HepG2 (cell line): ENCODE measurements around the gene CLASRP. TPM values are rescaled to one million over a fixed set of nuclear protein-coding genes. Genes with fewer than 3 reads are reported as not detected.
A peak's percentile ranks its signal among the peaks of the same experiment; 100 is the strongest.

ENCODE experiments used
- AKAP8 ChIP-seq: sonication (generic); formaldehyde crosslinking; IDR thresholded peaks from 2 replicates; pipeline ENCODE4 v1.5.1; 2020; ENCODE audit warnings: mild to moderate bottlenecking, missing genetic modification reagents
- AKNA ChIP-seq: sonication (generic); formaldehyde crosslinking; IDR thresholded peaks from 2 replicates; pipeline ENCODE4 v1.4.0; 2020; ENCODE audit warnings: missing genetic modification reagents, borderline replicate concordance
- CBFB ChIP-seq: sonication (generic); formaldehyde crosslinking; IDR thresholded peaks from 2 replicates; pipeline ENCODE4 v1.4.0; 2020; ENCODE audit warnings: missing genetic modification reagents
- CBX2 ChIP-seq, 2 experiments: fragments of 200-600 bp in 1 of 2; sonication (generic); formaldehyde crosslinking in 1 of 2; IDR thresholded peaks; 2 replicates each; pipeline versions ENCODE4 v1.7.0 to v1.8.1; 2018 to 2022; ENCODE audit warnings: low read depth in 2 of 2, low read length in 1 of 2, mild to moderate bottlenecking in 1 of 2, missing genetic modification reagents in 1 of 2
- CEBPB ChIP-seq: IDR thresholded peaks from 2 replicates; pipeline ENCODE4 v1.6.1; 2011; ENCODE audit warnings: low read depth, low read length, improper control_type of control experiment, borderline replicate concordance
- CREM ChIP-seq, 2 experiments: sonication (generic) in 1 of 2; formaldehyde crosslinking in 1 of 2; IDR thresholded peaks; 2 replicates each; pipeline versions ENCODE4 v1.4.0 to v1.6.1; 2016 to 2020; ENCODE audit warnings: antibody characterized with exemption in 1 of 2, mild to moderate bottlenecking in 1 of 2, missing genetic modification reagents in 1 of 2
- GTF3A ChIP-seq: sonication (generic); formaldehyde crosslinking; conservative IDR thresholded peaks from 2 replicates; pipeline ENCODE4 v1.4.0; 2020; ENCODE audit warnings: mild to moderate bottlenecking, missing genetic modification reagents
- HOXA7 ChIP-seq: sonication (generic); formaldehyde crosslinking; IDR thresholded peaks from 2 replicates; pipeline ENCODE4 v1.8.1; 2022; ENCODE audit warnings: mild to moderate bottlenecking, missing genetic modification reagents, moderate library complexity
- HOXD1 ChIP-seq: sonication (generic); formaldehyde crosslinking; IDR thresholded peaks from 2 replicates; pipeline ENCODE4 v1.5.0; 2020; ENCODE audit warnings: missing genetic modification reagents
- KLF12 ChIP-seq: sonication (generic); formaldehyde crosslinking; IDR thresholded peaks from 2 replicates; pipeline ENCODE4 v1.4.0; 2020; ENCODE audit warnings: missing genetic modification reagents, borderline replicate concordance
- MAFK ChIP-seq, 2 experiments: IDR thresholded peaks in 1 of 2; conservative IDR thresholded peaks in 1 of 2; 2 replicates each; pipeline ENCODE4 v1.6.1; 2011; ENCODE audit warnings: improper control_type of control experiment in 2 of 2, low read length in 2 of 2
- MXD1 ChIP-seq: sonication (generic); formaldehyde crosslinking; IDR thresholded peaks from 2 replicates; pipeline ENCODE4 v1.4.0; 2020; ENCODE audit warnings: mild to moderate bottlenecking, missing genetic modification reagents
- MXD3 ChIP-seq: IDR thresholded peaks from 2 replicates; pipeline ENCODE4 v1.6.1; 2016; ENCODE audit warnings: mild to moderate bottlenecking, missing biosample characterization, missing genetic modification reagents
- NAIF1 ChIP-seq: sonication (generic); formaldehyde crosslinking; IDR thresholded peaks from 2 replicates; pipeline ENCODE4 v1.5.0; 2020; ENCODE audit warnings: mild to moderate bottlenecking, missing genetic modification reagents, borderline replicate concordance
- RBM39 ChIP-seq: fragments of 200-400 bp; formaldehyde crosslinking; IDR thresholded peaks from one replicate; pipeline ENCODE4 v1.6.1; 2018; ENCODE audit warnings: antibody characterized with exemption, mild to moderate bottlenecking, low read depth, low read length; ENCODE audit not compliant: poor library complexity, severe bottlenecking
- XRCC5 ChIP-seq: fragments of 200-400 bp; formaldehyde crosslinking; optimal IDR thresholded peaks from 2 replicates; pipeline ENCODE3; 2017; ENCODE audit warnings: mild to moderate bottlenecking, low read length
- ZBTB33 ChIP-seq: sonication (generic); formaldehyde crosslinking; IDR thresholded peaks from 2 replicates; pipeline ENCODE4 v1.4.0; 2020; ENCODE audit warnings: missing genetic modification reagents
- ZEB1 ChIP-seq: IDR thresholded peaks from 2 replicates; pipeline ENCODE4 v1.6.1; 2012; ENCODE audit warnings: mild to moderate bottlenecking, low read depth, inconsistent platforms; ENCODE audit not compliant: insufficient replicate concordance
- ZNF235 ChIP-seq: sonication (generic); formaldehyde crosslinking; IDR thresholded peaks from 2 replicates; pipeline ENCODE4 v1.8.1; 2023; ENCODE audit warnings: mild to moderate bottlenecking, missing genetic modification reagents, borderline replicate concordance
- ZNF558 ChIP-seq: sonication (generic); formaldehyde crosslinking; IDR thresholded peaks from 2 replicates; pipeline ENCODE4 v1.9.0; 2022; ENCODE audit warnings: mild to moderate bottlenecking, missing genetic modification reagents, borderline replicate concordance
- ZNF777 ChIP-seq: sonication (generic); formaldehyde crosslinking; IDR thresholded peaks from 2 replicates; pipeline ENCODE4 v1.4.0; 2020; ENCODE audit warnings: missing genetic modification reagents
- ZNF790 ChIP-seq: sonication (generic); formaldehyde crosslinking; IDR thresholded peaks from 2 replicates; pipeline ENCODE4 v1.8.0; 2022; ENCODE audit warnings: missing genetic modification reagents, mild to moderate bottlenecking, borderline replicate concordance
- polyA plus RNA-seq, 8 experiments: library from polyadenylated mRNA; depleted of rRNA in 3 of 8; stranded (reverse) in 7 of 8; unstranded in 1 of 8; fragments of >200 nt; fragmentation: Illumina TruSeq in 4 of 8; extraction: Trizol in 4 of 8; gene quantifications; 2 replicates each; pipeline versions ENCODE4 v1.2.1 to v1.2.3, GENCODE V29; 2011 to 2016; ENCODE audit warnings: low read depth in 4 of 8, missing spikeins in 1 of 8, mixed read lengths in 1 of 8; ENCODE audit not compliant: insufficient read depth in 1 of 8
- total RNA-seq, 5 experiments: library from RNA; depleted of rRNA; stranded (reverse); fragments of >200 nt; fragmentation: Illumina TruSeq; extraction: Trizol; gene quantifications; 2 replicates each; pipeline ENCODE4 v1.2.3, GENCODE V29; 2016; ENCODE audit warnings: low read depth in 1 of 5

Gene CLASRP
- total and polyA plus RNA-seq, 2 of the 13 experiments (the other 11 are each of a cell fraction or from before 2014, with no cell fraction given) = 32.0 to 51.4 TPM

GRCh38 chr19:45097776-45098520 lies 59.1 kb downstream of the CLASRP start (continued):
- TF ChIP-seq MXD3 (CRISPR knock-in tag) (0 out of 2 replicates have a peak, but pooled peaks have one; percentile 5), CBFB (CRISPR knock-in tag) (no peak), CEBPB (no peak), CBX2 (IDR thresholded peaks at IDR 0.05; ENCODE audit: low read depth, low read length) (no peak), CBX2 (CRISPR knock-in tag; IDR thresholded peaks at IDR 0.05; ENCODE audit: low read depth) (no peak), ZBTB33 (CRISPR knock-in tag) (no peak), ZNF777 (CRISPR knock-in tag) (no peak), MXD1 (CRISPR knock-in tag) (peak; percentile 61; the same call in 1 of the 2 replicates), ZNF790 (CRISPR knock-in tag) (no peak), GTF3A (no peak), HOXA7 (CRISPR knock-in tag) (no peak), ZEB1 (no peak), XRCC5 (no peak), NAIF1 (CRISPR knock-in tag) (no peak), KLF12 (no peak), ZNF235 (CRISPR knock-in tag) (no peak), AKNA (no peak), MAFK (conservative IDR thresholded peaks at IDR 0.05 in 1 of 2, IDR thresholded peaks at IDR 0.05 in 1 of 2; ENCODE audit: low read length in 2 of 2) (no peak), ZNF558 (no peak), CREM (IDR thresholded peaks at IDR 0.05) (no peak), CREM (CRISPR knock-in tag; IDR thresholded peaks at IDR 0.05) (no peak), RBM39 (no peak), HOXD1 (CRISPR knock-in tag) (no peak), AKAP8 (no peak)
